HG03196 (cell line): Measurements from ENCODE around the gene GPR3.
"Not testable (repeated sequence)": the region's sequence is repeated elsewhere in the genome, so short reads cannot be mapped to it uniquely, and the experiment has no call there.

ENCODE experiments used
- ATAC-seq: cut with Tn5 transposase; IDR thresholded peaks from one replicate; pipeline ENCODE4 v1.9.1; 2021; ENCODE audit not compliant: unreplicated experiment

GPR3 gene

DNA sequence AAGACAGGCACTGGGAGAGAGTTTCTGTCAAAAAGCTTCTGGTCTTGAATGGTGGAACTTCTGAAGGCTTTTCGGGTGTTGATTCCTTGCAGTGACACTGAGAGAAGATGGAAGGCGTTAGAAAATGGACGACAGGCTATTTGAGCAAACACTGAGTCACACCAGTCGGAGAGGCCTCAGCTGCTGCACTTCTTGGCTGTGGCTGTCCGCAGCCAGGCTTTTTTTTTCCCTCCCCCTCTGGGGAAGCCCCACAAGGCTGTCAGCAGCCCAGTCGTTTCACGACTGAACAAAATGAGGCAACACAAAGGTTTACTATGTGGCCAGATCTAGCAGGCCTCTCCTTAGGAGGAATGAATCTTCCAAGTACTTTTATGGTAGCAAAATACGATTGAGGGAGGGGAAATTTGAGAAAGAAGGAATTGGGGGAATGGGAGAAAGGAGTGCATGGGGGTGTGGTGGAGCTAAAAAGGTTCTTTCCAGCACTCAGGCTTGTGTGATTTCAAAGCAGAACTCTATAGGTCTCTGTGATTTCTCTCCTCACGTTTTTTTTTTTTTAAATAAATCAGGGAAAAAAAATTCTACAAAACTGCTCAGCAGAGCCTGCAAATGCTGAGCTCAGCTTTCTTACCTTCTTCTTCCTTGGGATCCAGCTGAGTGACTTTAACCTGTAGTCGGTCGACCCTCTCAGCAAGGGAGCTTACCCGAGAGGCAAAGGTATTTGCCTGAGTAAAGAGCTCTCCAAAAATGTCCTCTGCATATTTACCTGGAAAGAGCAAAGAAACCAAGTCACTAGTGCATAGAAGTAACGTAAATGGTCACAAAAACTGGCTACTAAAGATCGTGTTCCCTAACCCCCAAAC, 26.1 kb downstream of the GPR3 start:
- no peak for ATAC-seq

DNA sequence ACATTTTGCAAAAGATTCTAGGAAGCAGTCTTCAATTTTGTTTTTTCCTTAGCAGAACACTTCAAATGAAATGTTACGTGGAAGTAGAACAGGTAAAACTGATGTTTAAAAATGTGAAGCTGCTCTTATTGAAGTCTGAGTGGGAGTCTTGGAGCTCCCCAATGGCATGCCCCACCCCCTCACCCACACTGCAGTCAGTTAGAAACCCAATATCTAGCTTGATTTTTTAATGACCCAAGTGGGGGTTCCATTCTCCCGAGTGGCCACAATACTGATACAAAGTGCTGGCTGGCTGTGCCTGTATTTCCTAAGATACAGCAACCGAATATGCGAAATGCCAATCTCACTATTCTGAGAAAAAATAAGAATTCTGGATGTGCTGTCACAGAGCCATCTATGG, 31.3 kb downstream of the GPR3 start:
- ATAC-seq: no peak

DNA sequence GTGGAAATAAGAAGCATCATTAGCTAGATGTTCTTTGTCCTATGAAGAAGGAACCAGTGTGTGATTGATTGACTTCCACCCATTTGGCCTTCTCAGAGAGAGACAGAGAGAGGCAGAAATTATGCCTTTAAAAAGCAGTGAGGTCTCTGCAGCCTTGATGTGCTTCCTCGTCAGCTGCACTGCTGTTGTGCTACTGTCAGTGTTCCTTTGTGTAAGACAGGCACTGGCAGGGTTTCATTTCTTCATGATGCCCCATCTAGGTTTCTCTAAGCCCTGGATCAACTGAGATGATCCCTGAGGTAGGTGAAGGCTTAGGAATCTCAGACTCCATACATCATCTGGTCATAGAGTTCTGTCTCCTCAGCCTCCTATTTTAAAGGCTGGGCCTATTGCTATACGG, 34.9 kb downstream of the GPR3 start:
- no peak for ATAC-seq

GRCh38 chr1:27427816-27428315, 35.4 kb downstream of the GPR3 start:
- ATAC-seq: no peak

GRCh38 chr1:27428316-27429028, 36.0 kb downstream of the GPR3 start:
- no peak for ATAC-seq

DNA sequence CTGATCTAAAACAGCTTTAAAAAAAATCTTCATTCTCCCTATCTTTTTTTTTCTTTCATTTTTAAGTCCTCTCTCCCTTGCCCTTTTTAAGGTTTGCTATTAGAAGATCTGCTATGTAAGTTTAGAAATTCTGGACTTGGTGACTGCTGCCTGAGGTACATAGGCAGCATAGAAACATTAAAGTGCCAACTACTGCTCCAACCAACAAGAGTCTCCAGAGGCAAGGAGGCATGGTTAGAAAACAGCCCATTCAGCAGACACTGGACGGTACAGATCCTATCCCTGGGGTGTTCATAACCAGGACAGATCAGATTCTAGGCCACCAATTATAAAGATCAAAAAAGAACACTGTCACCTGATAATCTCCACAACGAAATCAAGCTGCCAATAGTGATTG, 36.6 kb downstream of the GPR3 start:
- no peak for ATAC-seq

DNA sequence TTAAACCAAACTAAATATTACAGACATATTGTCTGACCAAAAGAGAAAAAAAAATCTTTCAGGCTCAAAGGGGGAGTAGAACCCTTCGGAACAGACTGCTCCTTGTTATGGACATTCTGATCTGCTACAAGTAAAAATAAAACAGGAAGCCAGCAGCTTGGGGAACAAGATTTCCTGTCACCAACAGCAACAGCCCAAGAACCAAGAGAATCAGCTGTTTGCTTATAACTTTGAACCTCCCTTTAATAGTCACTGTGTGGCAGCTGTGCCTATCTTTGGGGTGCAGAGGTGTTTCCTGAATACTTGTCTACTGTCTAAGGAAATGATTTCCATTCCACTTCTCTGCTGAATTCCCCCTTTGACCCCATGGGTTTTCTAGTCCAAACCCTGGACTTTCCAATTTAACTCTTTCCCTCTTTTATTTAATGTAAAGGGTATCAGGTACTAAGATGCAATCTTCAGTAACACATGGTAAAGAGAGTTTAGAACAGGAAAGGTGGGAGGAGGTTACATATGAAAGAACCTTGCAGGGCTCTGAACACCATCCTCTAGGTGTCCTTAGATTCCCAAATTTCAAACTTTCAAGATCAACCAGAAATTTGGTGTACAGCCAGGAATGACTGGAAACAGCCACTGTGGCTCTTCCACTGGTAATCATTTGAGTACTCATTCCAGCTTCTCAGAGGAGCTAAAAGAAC, 38.6 kb downstream of the GPR3 start:
- ATAC-seq: no peak

DNA sequence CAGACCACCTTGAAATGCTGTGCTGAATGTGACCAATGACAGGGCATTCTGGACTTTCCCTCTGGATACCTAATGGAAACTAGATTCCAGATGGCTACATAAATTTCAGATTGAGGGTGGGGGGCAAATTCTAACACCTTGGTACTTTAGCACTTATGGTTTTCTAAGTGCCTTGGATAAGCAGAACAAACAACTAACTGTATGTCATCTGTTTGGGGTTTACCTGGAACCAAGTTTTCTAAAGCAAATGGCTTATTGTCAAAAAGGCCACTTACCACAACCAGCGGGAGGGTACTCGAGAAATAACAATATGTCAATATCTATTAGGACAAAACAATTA, 39.1 kb downstream of the GPR3 start:
- no peak for ATAC-seq

- not testable (repeated sequence) for ATAC-seq
These were observed 40.3 kb downstream of the GPR3 start for GRCh38 chr1:27432725-27433124.

DNA sequence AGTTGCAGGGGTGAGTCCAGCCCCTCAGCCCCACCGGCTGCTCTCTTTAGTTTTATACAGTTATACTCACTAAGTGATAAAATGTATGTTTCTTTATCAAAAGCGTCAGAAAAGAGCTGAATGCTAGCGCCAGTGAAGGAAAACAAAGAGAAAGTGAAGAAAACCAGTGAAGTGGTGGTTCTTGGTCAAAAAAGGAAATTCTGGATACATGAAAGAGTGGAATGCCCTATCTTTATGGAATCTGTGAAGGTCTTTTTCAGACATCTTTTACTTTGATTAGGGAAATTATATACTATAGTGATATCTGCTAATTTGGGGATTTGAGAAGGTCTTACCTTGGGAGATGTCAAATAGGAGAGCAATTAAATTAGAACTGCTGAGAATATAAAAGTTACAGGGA, 41.3 kb downstream of the GPR3 start:
- ATAC-seq: no peak

DNA sequence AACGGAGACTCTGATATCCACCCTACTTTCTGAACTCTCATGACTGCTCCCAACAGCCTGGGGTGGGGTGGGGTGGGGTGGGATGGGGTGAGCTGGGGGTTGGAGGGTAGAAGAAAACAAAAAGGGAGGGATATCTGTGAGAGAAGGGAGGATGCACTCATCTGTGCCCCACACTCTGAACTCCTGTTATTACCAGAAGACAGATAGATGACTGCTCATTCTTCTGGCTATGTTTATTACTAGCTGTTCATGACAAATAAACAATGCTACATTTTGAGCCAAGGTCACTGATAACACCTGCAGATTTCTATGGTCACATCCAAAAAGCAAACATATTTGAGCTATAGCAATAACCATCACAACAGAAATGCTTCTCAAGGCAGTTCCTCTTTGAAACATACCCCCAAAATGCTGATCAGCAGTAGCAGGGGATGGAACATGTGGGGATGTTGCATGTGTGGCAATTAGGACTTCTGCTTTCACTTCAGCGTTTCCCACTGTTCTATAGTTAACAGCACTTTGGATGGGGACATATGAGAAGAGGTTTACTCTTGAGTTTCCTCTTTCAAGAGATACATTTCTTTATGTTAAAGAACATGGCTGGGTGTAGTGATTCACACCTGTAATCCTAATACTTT, 43.3 kb downstream of the GPR3 start:
- ATAC-seq: no peak

- ATAC-seq: no peak
These were observed 44.1 kb downstream of the GPR3 start for GRCh38 chr1:27436204-27437159.

DNA sequence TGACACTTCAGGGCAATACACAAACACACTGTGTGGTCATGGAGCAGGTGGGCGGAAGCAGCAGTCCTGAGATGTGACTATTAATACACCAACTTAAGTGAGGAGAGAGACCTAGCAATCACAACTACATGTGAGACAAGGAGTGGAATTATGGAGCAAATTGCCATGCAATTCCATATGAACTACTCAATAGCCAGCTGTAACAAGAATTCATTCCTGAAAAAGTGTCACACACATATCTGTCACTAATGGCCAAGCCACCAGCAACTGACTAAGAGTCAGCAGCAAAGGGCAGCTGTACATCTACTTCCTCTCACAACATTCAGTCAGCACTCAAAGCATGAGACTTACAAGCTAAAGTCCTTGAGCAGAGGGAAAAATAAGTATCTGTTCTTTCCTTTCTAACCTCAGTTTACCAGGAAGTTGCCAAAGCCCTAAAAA, 46.2 kb downstream of the GPR3 start:
- no peak for ATAC-seq

- ATAC-seq: no peak
These were observed 46.7 kb downstream of the GPR3 start for GRCh38 chr1:27439150-27439549.

GRCh38 chr1:27444632-27445031, 52.2 kb downstream of the GPR3 start:
- no peak for ATAC-seq
